HepG2 (cell line): Measurements from ENCODE around the gene SIAH3. TPM values are rescaled to one million over a fixed set of nuclear protein-coding genes. Genes with fewer than 3 reads are reported as not detected.

Experiments
- ATAC-seq: fragments of 200-7000 bp; cut with Tn5 transposase; 3 replicates; pipeline ENCODE4 v1.9.1; 2020; ENCODE audit warnings: mild to moderate bottlenecking, moderate library complexity
- BruUV-seq: library from RNA; stranded (reverse); fragments of 400-500 nt; replicated peaks from 2 replicates; lab custom pipeline; 2021; lab: Mats Ljungman, UMichigan
- CTCF ChIA-PET: fragments of 300-600 bp; formaldehyde crosslinking; extraction: SDS; loops from one replicate; lab custom pipeline; 2021; ENCODE audit warnings: low total read pairs, inconsistent platforms, low intra/inter-chr PET ratio; lab: Yijun Ruan, JAX
- POLR2A ChIA-PET: fragments of 350-600 bp; sonication (Branson Sonifier 250); formaldehyde crosslinking; loops from one replicate; lab custom pipeline; 2020; ENCODE audit warnings: antibody characterized with exemption, inconsistent platforms; lab: Yijun Ruan, JAX
- DNase-seq: peaks from one replicate; pipeline ENCODE4 v3.0.0-alpha.2; 2015; ENCODE audit warnings: low spot score
- FAIRE-seq: peaks from 3 replicates; lab custom pipeline; 2011; peaks lifted over from hg19 to GRCh38; lab: Jason Lieb, UNC
- H2AFZ ChIP-seq: one replicate; pipeline ENCODE4 v1.6.1; 2011; ENCODE audit warnings: low read length, inconsistent platforms
- H3K27ac ChIP-seq: fragments of 300-600 bp; 3 replicates; pipeline ENCODE4 v1.8.0; 2011; ENCODE audit warnings: mixed run types, mild to moderate bottlenecking, mixed read lengths, low read length, inconsistent platforms; ENCODE audit not compliant: insufficient read depth; ENCODE audit errors: extremely low read length
- H3K27me3 ChIP-seq, 2 experiments: fragments of 200-600 bp in 1 of 2; 2 replicates in 1 of 2; 3 replicates in 1 of 2; pipeline versions ENCODE4 v1.6.0 to v1.8.0; 2011; ENCODE audit warnings: low read length in 2 of 2, mild to moderate bottlenecking in 2 of 2, moderate library complexity in 2 of 2, inconsistent platforms in 1 of 2; ENCODE audit not compliant: insufficient read depth in 2 of 2, control insufficient read depth in 1 of 2
- H3K36me3 ChIP-seq, 2 experiments: fragments of 200-600 bp in 1 of 2; replicated peaks in 1 of 2; 2 replicates in 1 of 2; 3 replicates in 1 of 2; pipeline versions ENCODE4 v1.5.1 to v1.8.0; 2011; ENCODE audit warnings: low read length in 2 of 2, inconsistent platforms in 1 of 2; ENCODE audit not compliant: insufficient read depth in 2 of 2, control insufficient read depth in 1 of 2
- H3K4me1 ChIP-seq: 2 replicates; pipeline ENCODE4 v1.5.1; 2012; ENCODE audit warnings: low read length, inconsistent platforms; ENCODE audit not compliant: insufficient read depth
- H3K4me2 ChIP-seq: 2 replicates; pipeline ENCODE4 v1.6.0; 2011; ENCODE audit warnings: low read depth, low read length, inconsistent platforms
- H3K4me3 ChIP-seq, 3 experiments: fragments of 200-600 bp in 1 of 3; sonication (generic), shearing (Covaris generic) in 1 of 3; replicated peaks in 1 of 3; 2 replicates each; pipeline ENCODE4 v1.5.1; 2011 to 2016; ENCODE audit warnings: low read length in 3 of 3, inconsistent platforms in 2 of 3, low read depth in 2 of 3, mild to moderate bottlenecking in 2 of 3, control low read depth in 1 of 3, mixed read lengths in 1 of 3; ENCODE audit not compliant: insufficient read depth in 1 of 3
- H3K79me2 ChIP-seq: one replicate; pipeline ENCODE4 v1.6.1; 2011; ENCODE audit warnings: low read length, inconsistent platforms; ENCODE audit not compliant: insufficient read depth
- H3K9ac ChIP-seq: 2 replicates; pipeline ENCODE4 v1.6.0; 2011; ENCODE audit warnings: mild to moderate bottlenecking, low read depth, low read length, inconsistent platforms; ENCODE audit not compliant: insufficient read depth
- H3K9me3 ChIP-seq: 2 replicates; pipeline ENCODE4 v1.5.1; 2012; ENCODE audit warnings: mild to moderate bottlenecking, low read length
- H4K20me1 ChIP-seq: 2 replicates; pipeline ENCODE4 v1.6.0; 2011; ENCODE audit warnings: inconsistent platforms, mild to moderate bottlenecking, low read length, moderate library complexity; ENCODE audit not compliant: insufficient read depth
- AHR ChIP-seq: IDR thresholded peaks from 2 replicates; pipeline ENCODE4 v1.6.1; 2018; ENCODE audit warnings: missing genetic modification reagents, missing compliant biosample characterization
- E2F2 ChIP-seq: sonication (generic); formaldehyde crosslinking; IDR thresholded peaks from 2 replicates; pipeline ENCODE4 v1.4.0; 2020; ENCODE audit warnings: missing genetic modification reagents, borderline replicate concordance
- FOXO1 ChIP-seq: sonication (generic); formaldehyde crosslinking; IDR thresholded peaks from 2 replicates; pipeline ENCODE4 v1.4.0; 2020; ENCODE audit warnings: missing genetic modification reagents
- GMEB1 ChIP-seq: sonication (generic); formaldehyde crosslinking; IDR thresholded peaks from 2 replicates; pipeline ENCODE4 v1.5.1; 2020; ENCODE audit warnings: missing genetic modification reagents, mild to moderate bottlenecking, borderline replicate concordance
- JUND ChIP-seq: sonication (generic); formaldehyde crosslinking; IDR thresholded peaks from 2 replicates; pipeline ENCODE4 v1.8.0; 2022; ENCODE audit warnings: mild to moderate bottlenecking, missing genetic modification reagents
- NR1H2 ChIP-seq: sonication (generic); formaldehyde crosslinking; IDR thresholded peaks from 2 replicates; pipeline ENCODE4 v1.8.1; 2022; ENCODE audit warnings: low read depth, missing genetic modification reagents, borderline replicate concordance
- RBM22 ChIP-seq: fragments of 200-400 bp; formaldehyde crosslinking; optimal IDR thresholded peaks from 2 replicates; pipeline ENCODE3; 2017; ENCODE audit warnings: mild to moderate bottlenecking, low read length, moderate library complexity
- SMC3 ChIP-seq: IDR thresholded peaks from 2 replicates; pipeline ENCODE4 v1.6.1; 2011; ENCODE audit warnings: low read length, improper control_type of control experiment
- SNRNP70 ChIP-seq: fragments of 200-400 bp; formaldehyde crosslinking; IDR thresholded peaks from 2 replicates; pipeline ENCODE4 v1.6.1; 2017; ENCODE audit warnings: mild to moderate bottlenecking, low read depth, low read length, moderate library complexity
- STAG1 ChIP-seq: sonication (generic); formaldehyde crosslinking; IDR thresholded peaks from 2 replicates; pipeline ENCODE4 v1.4.0; 2020; ENCODE audit warnings: missing genetic modification reagents
- TFDP1 ChIP-seq: IDR thresholded peaks from 2 replicates; pipeline ENCODE4 v1.6.1; 2016; ENCODE audit warnings: missing compliant biosample characterization, missing genetic modification reagents, borderline replicate concordance
- ZBTB14 ChIP-seq: sonication (generic); formaldehyde crosslinking; IDR thresholded peaks from 2 replicates; pipeline ENCODE4 v1.4.0; 2020; ENCODE audit warnings: missing genetic modification reagents
- ZNF101 ChIP-seq: sonication (generic); formaldehyde crosslinking; IDR thresholded peaks from 2 replicates; pipeline ENCODE4 v1.4.0; 2020; ENCODE audit warnings: mild to moderate bottlenecking, low read depth, missing genetic modification reagents, borderline replicate concordance
- ZNF143 ChIP-seq: sonication (generic); formaldehyde crosslinking; IDR thresholded peaks from 2 replicates; pipeline ENCODE4 v1.4.0; 2020; ENCODE audit warnings: missing genetic modification reagents
- ZNF790 ChIP-seq: sonication (generic); formaldehyde crosslinking; IDR thresholded peaks from 2 replicates; pipeline ENCODE4 v1.8.0; 2022; ENCODE audit warnings: missing genetic modification reagents, mild to moderate bottlenecking, borderline replicate concordance
- ZSCAN31 ChIP-seq: sonication (generic); formaldehyde crosslinking; IDR thresholded peaks from 2 replicates; pipeline ENCODE4 v1.5.0; 2020; ENCODE audit warnings: low read depth, mild to moderate bottlenecking, missing genetic modification reagents
- ZSCAN9 ChIP-seq: IDR thresholded peaks from 2 replicates; pipeline ENCODE4 v1.6.1; 2016; ENCODE audit warnings: borderline replicate concordance
- WGBS: methylation state at CpG from one replicate; pipeline ENCODE4 v1.1.6; 2017; ENCODE audit warnings: low lambda C conversion rate; 5-methylcytosine and 5-hydroxymethylcytosine counted together
- in situ Hi-C: cut with HindIII; loops from 2 replicates; pipeline ENCODE4 v1.10.0; 2017; ENCODE audit warnings: low pct_unique_long_range_greater_than_20kb; ENCODE audit not compliant: extremely low pct_ligation_motif_present
- intact Hi-C: fragments of 100-400 bp; cut with micrococcal nuclease; formaldehyde crosslinking; loops from one replicate; pipeline ENCODE4 v1.10.0; 2022; ENCODE audit not compliant: unreplicated experiment
- polyA plus RNA-seq, 8 experiments: library from polyadenylated mRNA; depleted of rRNA in 3 of 8; stranded (reverse) in 7 of 8; unstranded in 1 of 8; fragments of >200 nt; fragmentation: Illumina TruSeq in 4 of 8; extraction: Trizol in 4 of 8; gene quantifications; 2 replicates each; pipeline versions ENCODE4 v1.2.1 to v1.2.3, GENCODE V29; 2011 to 2016; ENCODE audit warnings: low read depth in 4 of 8, missing spikeins in 1 of 8, mixed read lengths in 1 of 8; ENCODE audit not compliant: insufficient read depth in 1 of 8
- total RNA-seq, 5 experiments: library from RNA; depleted of rRNA; stranded (reverse); fragments of >200 nt; fragmentation: Illumina TruSeq; extraction: Trizol; gene quantifications; 2 replicates each; pipeline ENCODE4 v1.2.3, GENCODE V29; 2016; ENCODE audit warnings: low read depth in 1 of 5

Gene SIAH3
- total and polyA plus RNA-seq, 2 of the 13 experiments (the other 11 are each of a cell fraction or from before 2014, with no cell fraction given), result not detected

GRCh38 chr13:45880242-45880641 is 28.7 kb upstream of the SIAH3 start (continued):
- TF ChIP-seq RBM22 (no peak), ZNF101 (CRISPR knock-in tag) (no peak), ZSCAN31 (CRISPR knock-in tag) (no peak), AHR (CRISPR knock-in tag) (no peak)
- TF ChIP-seq, all 625 proteins: peak for 2

- H3K4me3 ChIP-seq, result no peak overlapping the region
- CTCF ChIA-PET, result interaction anchor here (2.1 kb wide), 1 partner anchor 72 kb away, joined by 5 read pairs; no protein-coding TSS in a partner anchor
- in situ Hi-C loops (no loop called here), intact Hi-C loops (loop anchor here (2.0 to 5.0 kb wide), 2 partner anchors 73 to 257 kb away; no protein-coding TSS in a partner anchor)
- no peaks in the 10 kb centered on the region for H3K36me3 ChIP-seq
- no peak overlapping the region for H2AFZ ChIP-seq
- H3K9ac ChIP-seq, result no peak overlapping the region
- no peaks in the 10 kb centered on the region for H4K20me1 ChIP-seq
- no peak overlapping the region for H3K4me2 ChIP-seq
- no TSS peak for BruUV-seq
- H3K9me3 ChIP-seq, result no peaks in the 10 kb centered on the region
- WGBS, result 0% methylated on average over 4 of the region's 5 CpGs
- DNase-seq, result peak; percentile 39
- H3K27me3 ChIP-seq, result no peaks in the 10 kb centered on the region; a peak in 1 of 5 replicates
- ATAC-seq, result peak; percentile 98
- no peaks in the 10 kb centered on the region for H3K79me2 ChIP-seq
- peak; percentile 68 for FAIRE-seq
- no peak overlapping the region for H3K27ac ChIP-seq
- no peaks in the 10 kb centered on the region for H3K4me1 ChIP-seq
- POLR2A ChIA-PET, result no interaction called here
- TF ChIP-seq GMEB1 (CRISPR knock-in tag), result no peak
- no peak for TF ChIP-seq ZNF143
- TF ChIP-seq ZSCAN9, result no peak
- peak; percentile 68; the same call in 1 of the 2 replicates for TF ChIP-seq TFDP1 (CRISPR knock-in tag)
- no peak for TF ChIP-seq ZNF790
- no peak for TF ChIP-seq ZBTB14 (CRISPR knock-in tag)
- TF ChIP-seq SNRNP70, result no peak
- TF ChIP-seq STAG1 (CRISPR knock-in tag), result peak; percentile 35
- no peak for TF ChIP-seq JUND
- no peak for TF ChIP-seq E2F2 (CRISPR knock-in tag)
- no peak for TF ChIP-seq NR1H2 (CRISPR knock-in tag)
- TF ChIP-seq FOXO1 (CRISPR knock-in tag), result no peak
- TF ChIP-seq SMC3, result peak; percentile 46
Observed at GRCh38 chr13:45879666-45880065, 28.1 kb upstream of the SIAH3 start.
